ENCODE measurements around the gene RAB40B. TPM values are rescaled to one million over a fixed set of nuclear protein-coding genes. Genes with fewer than 3 reads are reported as not detected.

RAB40B gene
- polyA plus RNA-seq, 2 of the 4 experiments (the other 2 are of a cell fraction) = 5.6 to 9.4 TPM

DNA sequence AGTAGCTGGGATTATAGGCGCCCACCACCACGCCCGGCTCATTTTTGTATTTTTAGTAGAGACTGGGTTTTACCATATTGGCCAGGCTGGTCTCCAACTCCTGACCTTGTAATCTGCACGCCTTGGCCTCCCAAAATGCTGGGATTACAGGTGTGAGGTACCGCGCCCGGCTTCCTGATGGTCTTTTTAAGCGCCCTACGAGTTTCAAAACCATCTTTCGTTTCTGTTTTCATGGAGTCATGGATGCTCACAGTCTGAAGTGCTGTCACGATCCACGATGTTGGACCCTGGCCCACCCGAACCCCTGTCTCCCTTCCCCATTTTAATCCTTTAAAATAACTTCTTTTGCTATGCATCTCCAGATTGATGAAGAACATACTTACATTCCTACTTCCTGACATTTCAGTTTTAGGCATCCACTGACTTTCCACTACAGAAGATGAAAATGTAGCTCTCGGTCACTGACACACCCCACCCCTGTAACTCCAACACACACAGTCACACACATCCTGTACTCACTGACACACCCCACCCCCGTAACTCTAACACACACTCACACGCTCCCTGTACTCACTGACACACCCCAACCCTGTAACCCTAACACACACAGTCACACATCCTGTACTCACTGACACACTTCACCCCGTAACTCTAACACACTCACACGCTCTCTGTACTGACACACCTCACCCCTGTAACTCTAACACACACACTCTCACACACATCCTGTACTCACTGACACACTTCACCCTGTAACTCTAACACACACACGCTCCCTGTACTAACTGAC, 27.6 kb downstream of the RAB40B start:
- CTCF ChIA-PET = interaction anchor here (0.6 to 19.3 kb wide), 6 partner anchors 7 to 489 kb away, joined by 3 to 450 read pairs (median 4); no protein-coding TSS in a partner anchor
- Histone ChIP-seq H3K27ac (no peak overlapping the region), H3K4me1 (peaks cover 6% of the 10 kb centered on the region; the same call in 2 of the 3 replicates), H3K9me3 (no peaks in the 10 kb centered on the region), H3K4me2 (no peak overlapping the region), H3K4me3 (no peak overlapping the region)
- no peak for TF ChIP-seq SREBF2 (IDR thresholded peaks at IDR 0.05)
- no peak for TF ChIP-seq MAFK (IDR thresholded peaks at IDR 0.05; ENCODE audit: partially characterized antibody)
- TF ChIP-seq ZNF302 (CRISPR knock-in tag; IDR thresholded peaks at IDR 0.05) = no peak
- TF ChIP-seq ESRRA (IDR thresholded peaks at IDR 0.05; ENCODE audit: borderline replicate concordance, low read length) = no peak
- TF ChIP-seq, protein P1, sequence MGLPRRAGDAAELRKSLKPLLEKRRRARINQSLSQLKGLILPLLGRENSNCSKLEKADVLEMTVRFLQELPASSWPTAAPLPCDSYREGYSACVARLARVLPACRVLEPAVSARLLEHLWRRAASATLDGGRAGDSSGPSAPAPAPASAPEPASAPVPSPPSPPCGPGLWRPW (IDR thresholded peaks at IDR 0.05) = no peak
- no peak for TF ChIP-seq FOSL2 (IDR thresholded peaks at IDR 0.05)
- no peak for TF ChIP-seq FOSL2 (CRISPR knock-in tag; IDR thresholded peaks at IDR 0.05)
- TF ChIP-seq, protein P2, sequence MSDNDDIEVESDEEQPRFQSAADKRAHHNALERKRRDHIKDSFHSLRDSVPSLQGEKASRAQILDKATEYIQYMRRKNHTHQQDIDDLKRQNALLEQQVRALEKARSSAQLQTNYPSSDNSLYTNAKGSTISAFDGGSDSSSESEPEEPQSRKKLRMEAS (IDR thresholded peaks at IDR 0.05) = no peak
- TF ChIP-seq NFE2L2 (conservative IDR thresholded peaks at IDR 0.05; ENCODE audit: low read length) = no peak
- no peak for TF ChIP-seq MYC (IDR thresholded peaks at IDR 0.05; ENCODE audit: borderline replicate concordance, low read length)
- TF ChIP-seq, protein P3, sequence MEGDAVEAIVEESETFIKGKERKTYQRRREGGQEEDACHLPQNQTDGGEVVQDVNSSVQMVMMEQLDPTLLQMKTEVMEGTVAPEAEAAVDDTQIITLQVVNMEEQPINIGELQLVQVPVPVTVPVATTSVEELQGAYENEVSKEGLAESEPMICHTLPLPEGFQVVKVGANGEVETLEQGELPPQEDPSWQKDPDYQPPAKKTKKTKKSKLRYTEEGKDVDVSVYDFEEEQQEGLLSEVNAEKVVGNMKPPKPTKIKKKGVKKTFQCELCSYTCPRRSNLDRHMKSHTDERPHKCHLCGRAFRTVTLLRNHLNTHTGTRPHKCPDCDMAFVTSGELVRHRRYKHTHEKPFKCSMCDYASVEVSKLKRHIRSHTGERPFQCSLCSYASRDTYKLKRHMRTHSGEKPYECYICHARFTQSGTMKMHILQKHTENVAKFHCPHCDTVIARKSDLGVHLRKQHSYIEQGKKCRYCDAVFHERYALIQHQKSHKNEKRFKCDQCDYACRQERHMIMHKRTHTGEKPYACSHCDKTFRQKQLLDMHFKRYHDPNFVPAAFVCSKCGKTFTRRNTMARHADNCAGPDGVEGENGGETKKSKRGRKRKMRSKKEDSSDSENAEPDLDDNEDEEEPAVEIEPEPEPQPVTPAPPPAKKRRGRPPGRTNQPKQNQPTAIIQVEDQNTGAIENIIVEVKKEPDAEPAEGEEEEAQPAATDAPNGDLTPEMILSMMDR (IDR thresholded peaks at IDR 0.05) = no peak
- no peak for TF ChIP-seq EHMT2 (IDR thresholded peaks at IDR 0.05; ENCODE audit: low read depth)
- TF ChIP-seq GATA3 (IDR thresholded peaks at IDR 0.05; ENCODE audit: borderline replicate concordance) = no peak
- TF ChIP-seq, protein P4, sequence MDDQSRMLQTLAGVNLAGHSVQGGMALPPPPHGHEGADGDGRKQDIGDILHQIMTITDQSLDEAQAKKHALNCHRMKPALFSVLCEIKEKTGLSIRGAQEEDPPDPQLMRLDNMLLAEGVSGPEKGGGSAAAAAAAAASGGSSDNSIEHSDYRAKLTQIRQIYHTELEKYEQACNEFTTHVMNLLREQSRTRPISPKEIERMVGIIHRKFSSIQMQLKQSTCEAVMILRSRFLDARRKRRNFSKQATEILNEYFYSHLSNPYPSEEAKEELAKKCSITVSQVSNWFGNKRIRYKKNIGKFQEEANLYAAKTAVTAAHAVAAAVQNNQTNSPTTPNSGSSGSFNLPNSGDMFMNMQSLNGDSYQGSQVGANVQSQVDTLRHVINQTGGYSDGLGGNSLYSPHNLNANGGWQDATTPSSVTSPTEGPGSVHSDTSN (IDR thresholded peaks at IDR 0.05) = no peak
- no peak for TF ChIP-seq CBX2 (IDR thresholded peaks at IDR 0.05; ENCODE audit: borderline replicate concordance, low read depth)
- ATAC-seq = no peak
- FAIRE-seq = peak; percentile 54
- POLR2A ChIA-PET = interaction anchor here (0.9 kb wide), 1 partner anchor 27 kb away, joined by 3 read pairs; the partner anchor contains the start of gene RAB40B
- no peak for DNase-seq (ENCODE audit: low read depth in 1 of 2, low spot score in 1 of 2)
- WGBS (ENCODE audit: missing lambda C conversion rate) = 92% methylated on average over 19 of the region's 19 CpGs

DNA sequence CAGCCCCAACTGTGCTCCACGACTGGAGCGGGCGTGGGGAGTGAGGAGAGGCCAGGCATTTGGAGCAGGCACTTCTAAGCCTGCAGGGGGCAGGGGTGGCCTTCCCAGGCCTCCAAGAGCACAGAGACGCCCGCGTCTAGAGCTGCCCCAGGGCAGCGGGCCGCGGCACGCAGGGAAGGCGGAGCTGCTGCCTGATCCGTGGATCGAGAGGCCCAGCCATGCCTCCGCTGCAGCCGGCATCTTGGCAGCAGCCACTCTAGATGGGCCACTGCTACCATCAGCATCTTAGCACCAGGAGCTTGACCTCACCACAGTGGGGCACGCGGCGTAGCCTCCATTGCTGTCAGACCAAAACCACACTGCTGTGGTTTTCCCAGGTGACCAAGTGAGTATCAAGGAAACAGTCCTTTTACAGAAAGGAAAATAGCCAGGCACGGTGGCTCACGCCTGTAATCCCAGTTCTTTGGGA, 29.8 kb downstream of the RAB40B start:
- ChIA-PET CTCF (interaction anchor here (0.5 to 19.3 kb wide), 49 partner anchors 11 to 533 kb away, joined by 3 to 450 read pairs (median 5); partner anchors contain the start of genes FN3K, FN3KRP and RAB40B), POLR2A (interaction anchor here (0.7 to 1.5 kb wide), 2 partner anchors 19 to 48 kb away, joined by 3 to 4 read pairs; partner anchors contain the start of gene FN3KRP)
- H3K4me3 ChIP-seq = peak overlapping the region; percentile 7; the same call in 1 of the 3 replicates
- no peaks in the 10 kb centered on the region for H3K9me3 ChIP-seq
- TF ChIP-seq HOXB13 (CRISPR knock-in tag; IDR thresholded peaks at IDR 0.05; ENCODE audit: low read depth) = 0 out of 2 replicates have a peak, but pooled peaks have one; percentile 42
- TF ChIP-seq, protein P2 (IDR thresholded peaks at IDR 0.05) = peak; percentile 76
- TF ChIP-seq RCOR1 (IDR thresholded peaks at IDR 0.05; ENCODE audit: low read depth, low read length) = no peak
- peak; percentile 97 for TF ChIP-seq SMC3 (IDR thresholded peaks at IDR 0.05)
- TF ChIP-seq RAD21 (conservative IDR thresholded peaks at IDR 0.05 in 1 of 2, IDR thresholded peaks at IDR 0.05 in 1 of 2) = peak; percentile 92 to 97
- TF ChIP-seq HOXA7 (CRISPR knock-in tag; IDR thresholded peaks at IDR 0.05) = no peak
- TF ChIP-seq, protein P3 (IDR thresholded peaks at IDR 0.05) = peak; percentile 89
- peak; percentile 83 to 84 for DNase-seq (ENCODE audit: low read depth in 1 of 2, low spot score in 1 of 2)
- peak overlapping the region; percentile 60 for H3K4me2 ChIP-seq
- WGBS (ENCODE audit: missing lambda C conversion rate) = 35% methylated on average over 19 of the region's 20 CpGs
- H3K4me1 ChIP-seq = peaks cover 6% of the 10 kb centered on the region; the same call in 2 of the 3 replicates
- H3K27ac ChIP-seq = peak overlapping the region; percentile 48 to 79; a peak in 5 of 6 replicates
- peak; percentile 97 to 99 for ATAC-seq
- no peak for FAIRE-seq
